GM23338 (cell line): Measurements from ENCODE around the gene TCF12. TPM values are rescaled to one million over a fixed set of nuclear protein-coding genes. Genes with fewer than 3 reads are reported as not detected.

ENCODE experiments used
- ATAC-seq: fragments of 200-7000 bp; cut with Tn5 transposase; 3 replicates; pipeline ENCODE4 v1.9.1; 2020
- DNase-seq: peaks from one replicate; pipeline ENCODE4 v3.0.0-alpha.2; 2015; ENCODE audit warnings: low spot score
- H2AFZ ChIP-seq: fragments of 200-600 bp; sonication (generic); 2 replicates; pipeline ENCODE4 v1.8.0; 2016; ENCODE audit warnings: antibody characterized with exemption, mild to moderate bottlenecking, moderate library complexity
- H3F3A ChIP-seq: fragments of 200-600 bp; sonication (generic); replicated peaks from 2 replicates; pipeline ENCODE4 v1.8.0; 2017; ENCODE audit warnings: antibody characterized with exemption, mixed run types, low read depth
- H3K27ac ChIP-seq: fragments of 200-600 bp; sonication (generic); 2 replicates; pipeline ENCODE4 v1.6.1; 2016; ENCODE audit warnings: low read depth
- H3K27me3 ChIP-seq: fragments of 200-600 bp; sonication (generic); 2 replicates; pipeline ENCODE4 v1.8.0; 2016; ENCODE audit warnings: mild to moderate bottlenecking, mixed run types, moderate library complexity; ENCODE audit not compliant: insufficient read depth
- H3K36me3 ChIP-seq: fragments of 200-600 bp; sonication (generic); 2 replicates; pipeline ENCODE4 v1.8.0; 2016; ENCODE audit warnings: mild to moderate bottlenecking; ENCODE audit not compliant: insufficient read depth
- H3K4me1 ChIP-seq: fragments of 200-600 bp; sonication (generic); 2 replicates; pipeline ENCODE4 v1.8.0; 2016; ENCODE audit warnings: mild to moderate bottlenecking, moderate library complexity; ENCODE audit not compliant: insufficient read depth
- H3K4me2 ChIP-seq: fragments of 200-600 bp; sonication (generic); 2 replicates; pipeline ENCODE4 v1.7.1; 2017; ENCODE audit warnings: mixed run types
- H3K4me3 ChIP-seq: fragments of 200-600 bp; sonication (generic); 2 replicates; pipeline ENCODE4 v1.6.1; 2016; ENCODE audit warnings: mixed run types
- H3K79me2 ChIP-seq: fragments of 200-600 bp; sonication (generic); replicated peaks from 2 replicates; pipeline ENCODE4 v1.8.0; 2017; ENCODE audit warnings: mild to moderate bottlenecking; ENCODE audit not compliant: insufficient read depth
- H3K9me2 ChIP-seq: fragments of 200-600 bp; sonication (generic); 2 replicates; pipeline ENCODE4 v1.8.0; 2017; ENCODE audit not compliant: insufficient read depth
- H4K20me1 ChIP-seq: fragments of 200-600 bp; sonication (generic); replicated peaks from 2 replicates; pipeline ENCODE4 v1.8.0; 2017; ENCODE audit warnings: mild to moderate bottlenecking; ENCODE audit not compliant: insufficient read depth
- H3K27ac Mint-ChIP-seq: 2 replicates; pipeline ENCODE4 v1.8.0; 2020; ENCODE audit warnings: inconsistent platforms, mild to moderate bottlenecking, moderate library complexity, mixed read lengths
- H3K27me3 Mint-ChIP-seq: 3 replicates; pipeline ENCODE4 v1.8.0; 2022; ENCODE audit warnings: low read depth, mild to moderate bottlenecking, moderate library complexity, mixed read lengths, inconsistent platforms; ENCODE audit not compliant: insufficient read depth, poor library complexity
- H3K36me3 Mint-ChIP-seq: 3 replicates; pipeline ENCODE4 v1.8.0; 2021; ENCODE audit warnings: low read depth, mild to moderate bottlenecking, inconsistent platforms, moderate library complexity, mixed read lengths
- H3K4me1 Mint-ChIP-seq: 3 replicates; pipeline ENCODE4 v1.8.0; 2020; ENCODE audit warnings: mild to moderate bottlenecking, inconsistent platforms, mixed read lengths
- H3K4me3 Mint-ChIP-seq: 3 replicates; pipeline ENCODE4 v1.8.0; 2021; ENCODE audit warnings: moderate library complexity, mild to moderate bottlenecking, inconsistent platforms, mixed read lengths
- H3K9me3 Mint-ChIP-seq: 3 replicates; pipeline ENCODE4 v1.8.0; 2020; ENCODE audit warnings: moderate library complexity, mild to moderate bottlenecking, inconsistent platforms, mixed read lengths
- CREB1 ChIP-seq: fragments of 250-450 bp; sonication (Bioruptor Pico); IDR thresholded peaks from 2 replicates; pipeline ENCODE4 v1.5.0; 2020; ENCODE audit warnings: low read depth, mild to moderate bottlenecking, moderate library complexity
- CTCF ChIP-seq, 2 experiments: fragments of 200-600 bp in 1 of 2; sonication (generic) in 1 of 2; conservative IDR thresholded peaks; 2 replicates each; pipeline versions ENCODE4 v1.5.1 to v1.6.1; 2016 to 2017; ENCODE audit warnings: antibody characterized with exemption in 2 of 2, low read depth in 2 of 2, mild to moderate bottlenecking in 2 of 2, moderate library complexity in 1 of 2
- ETS1 ChIP-seq: IDR thresholded peaks from 2 replicates; pipeline ENCODE4 v1.6.1; 2016; ENCODE audit warnings: antibody characterized with exemption
- EZH2 ChIP-seq: fragments of 200-600 bp; sonication (generic); IDR thresholded peaks from one replicate; pipeline ENCODE4 v1.8.0; 2017; ENCODE audit warnings: antibody characterized with exemption, mild to moderate bottlenecking, low read depth; ENCODE audit not compliant: unreplicated experiment
- EZH2phosphoT487 ChIP-seq: fragments of 200-600 bp; sonication (generic); IDR thresholded peaks from one replicate; pipeline ENCODE4 v1.8.1; 2018; ENCODE audit warnings: antibody characterized with exemption; ENCODE audit not compliant: unreplicated experiment
- JUNB ChIP-seq: IDR thresholded peaks from one replicate; pipeline ENCODE4 v1.6.1; 2016; ENCODE audit warnings: antibody characterized with exemption; ENCODE audit not compliant: unreplicated experiment
- NANOG ChIP-seq: IDR thresholded peaks from 2 replicates; pipeline ENCODE4 v1.6.1; 2016; ENCODE audit warnings: antibody characterized with exemption, borderline replicate concordance
- STAT1 ChIP-seq: IDR thresholded peaks from one replicate; pipeline ENCODE4 v1.6.1; 2016; ENCODE audit warnings: antibody characterized with exemption; ENCODE audit not compliant: unreplicated experiment
- ZNF114 ChIP-seq: fragments of 250-450 bp; sonication (Bioruptor Pico); IDR thresholded peaks from 2 replicates; pipeline ENCODE4 v1.5.0; 2020; ENCODE audit warnings: mild to moderate bottlenecking, moderate library complexity
- ZNF331 ChIP-seq: fragments of 250-450 bp; sonication (Bioruptor Pico); IDR thresholded peaks from 2 replicates; pipeline ENCODE4 v1.5.0; 2020; ENCODE audit warnings: low read depth, mild to moderate bottlenecking, moderate library complexity
- polyA plus RNA-seq: library from polyadenylated mRNA; unstranded; fragments of >200 nt; fragmentation: Nextera tagmentation; extraction: Ambion mirVana; gene quantifications from 2 replicates; pipeline ENCODE4 v1.2.1, GENCODE V29; 2016
- total RNA-seq: library from RNA; depleted of rRNA; stranded (reverse); fragments of >200 nt; shearing (Covaris generic); gene quantifications from 2 replicates; pipeline ENCODE4 v1.2.3, GENCODE V29; 2014
- TF ChIP-seq, protein P1 (sequence below): IDR thresholded peaks from one replicate; pipeline ENCODE4 v1.6.1; 2018; ENCODE audit warnings: antibody characterized with exemption; ENCODE audit not compliant: unreplicated experiment
- TF ChIP-seq, protein P2 (sequence below): fragments of 250-450 bp; sonication (Bioruptor Pico); IDR thresholded peaks from 2 replicates; pipeline ENCODE4 v1.5.0; 2020; ENCODE audit warnings: mild to moderate bottlenecking, moderate library complexity

Gene TCF12
- total and polyA plus RNA-seq, 2 experiments from 2014 or later = 27.6 to 104 TPM

GRCh38 chr15:57033715-57034439 is 115.4 kb downstream of the TCF12 start:
- TF ChIP-seq STAT1 = no peak
- no peak for TF ChIP-seq ETS1
- TF ChIP-seq, protein P1, sequence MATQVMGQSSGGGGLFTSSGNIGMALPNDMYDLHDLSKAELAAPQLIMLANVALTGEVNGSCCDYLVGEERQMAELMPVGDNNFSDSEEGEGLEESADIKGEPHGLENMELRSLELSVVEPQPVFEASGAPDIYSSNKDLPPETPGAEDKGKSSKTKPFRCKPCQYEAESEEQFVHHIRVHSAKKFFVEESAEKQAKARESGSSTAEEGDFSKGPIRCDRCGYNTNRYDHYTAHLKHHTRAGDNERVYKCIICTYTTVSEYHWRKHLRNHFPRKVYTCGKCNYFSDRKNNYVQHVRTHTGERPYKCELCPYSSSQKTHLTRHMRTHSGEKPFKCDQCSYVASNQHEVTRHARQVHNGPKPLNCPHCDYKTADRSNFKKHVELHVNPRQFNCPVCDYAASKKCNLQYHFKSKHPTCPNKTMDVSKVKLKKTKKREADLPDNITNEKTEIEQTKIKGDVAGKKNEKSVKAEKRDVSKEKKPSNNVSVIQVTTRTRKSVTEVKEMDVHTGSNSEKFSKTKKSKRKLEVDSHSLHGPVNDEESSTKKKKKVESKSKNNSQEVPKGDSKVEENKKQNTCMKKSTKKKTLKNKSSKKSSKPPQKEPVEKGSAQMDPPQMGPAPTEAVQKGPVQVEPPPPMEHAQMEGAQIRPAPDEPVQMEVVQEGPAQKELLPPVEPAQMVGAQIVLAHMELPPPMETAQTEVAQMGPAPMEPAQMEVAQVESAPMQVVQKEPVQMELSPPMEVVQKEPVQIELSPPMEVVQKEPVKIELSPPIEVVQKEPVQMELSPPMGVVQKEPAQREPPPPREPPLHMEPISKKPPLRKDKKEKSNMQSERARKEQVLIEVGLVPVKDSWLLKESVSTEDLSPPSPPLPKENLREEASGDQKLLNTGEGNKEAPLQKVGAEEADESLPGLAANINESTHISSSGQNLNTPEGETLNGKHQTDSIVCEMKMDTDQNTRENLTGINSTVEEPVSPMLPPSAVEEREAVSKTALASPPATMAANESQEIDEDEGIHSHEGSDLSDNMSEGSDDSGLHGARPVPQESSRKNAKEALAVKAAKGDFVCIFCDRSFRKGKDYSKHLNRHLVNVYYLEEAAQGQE = no peak
- TF ChIP-seq NANOG = no peak
- no peak for TF ChIP-seq EZH2
- no peak for TF ChIP-seq JUNB
- TF ChIP-seq, protein P2, sequence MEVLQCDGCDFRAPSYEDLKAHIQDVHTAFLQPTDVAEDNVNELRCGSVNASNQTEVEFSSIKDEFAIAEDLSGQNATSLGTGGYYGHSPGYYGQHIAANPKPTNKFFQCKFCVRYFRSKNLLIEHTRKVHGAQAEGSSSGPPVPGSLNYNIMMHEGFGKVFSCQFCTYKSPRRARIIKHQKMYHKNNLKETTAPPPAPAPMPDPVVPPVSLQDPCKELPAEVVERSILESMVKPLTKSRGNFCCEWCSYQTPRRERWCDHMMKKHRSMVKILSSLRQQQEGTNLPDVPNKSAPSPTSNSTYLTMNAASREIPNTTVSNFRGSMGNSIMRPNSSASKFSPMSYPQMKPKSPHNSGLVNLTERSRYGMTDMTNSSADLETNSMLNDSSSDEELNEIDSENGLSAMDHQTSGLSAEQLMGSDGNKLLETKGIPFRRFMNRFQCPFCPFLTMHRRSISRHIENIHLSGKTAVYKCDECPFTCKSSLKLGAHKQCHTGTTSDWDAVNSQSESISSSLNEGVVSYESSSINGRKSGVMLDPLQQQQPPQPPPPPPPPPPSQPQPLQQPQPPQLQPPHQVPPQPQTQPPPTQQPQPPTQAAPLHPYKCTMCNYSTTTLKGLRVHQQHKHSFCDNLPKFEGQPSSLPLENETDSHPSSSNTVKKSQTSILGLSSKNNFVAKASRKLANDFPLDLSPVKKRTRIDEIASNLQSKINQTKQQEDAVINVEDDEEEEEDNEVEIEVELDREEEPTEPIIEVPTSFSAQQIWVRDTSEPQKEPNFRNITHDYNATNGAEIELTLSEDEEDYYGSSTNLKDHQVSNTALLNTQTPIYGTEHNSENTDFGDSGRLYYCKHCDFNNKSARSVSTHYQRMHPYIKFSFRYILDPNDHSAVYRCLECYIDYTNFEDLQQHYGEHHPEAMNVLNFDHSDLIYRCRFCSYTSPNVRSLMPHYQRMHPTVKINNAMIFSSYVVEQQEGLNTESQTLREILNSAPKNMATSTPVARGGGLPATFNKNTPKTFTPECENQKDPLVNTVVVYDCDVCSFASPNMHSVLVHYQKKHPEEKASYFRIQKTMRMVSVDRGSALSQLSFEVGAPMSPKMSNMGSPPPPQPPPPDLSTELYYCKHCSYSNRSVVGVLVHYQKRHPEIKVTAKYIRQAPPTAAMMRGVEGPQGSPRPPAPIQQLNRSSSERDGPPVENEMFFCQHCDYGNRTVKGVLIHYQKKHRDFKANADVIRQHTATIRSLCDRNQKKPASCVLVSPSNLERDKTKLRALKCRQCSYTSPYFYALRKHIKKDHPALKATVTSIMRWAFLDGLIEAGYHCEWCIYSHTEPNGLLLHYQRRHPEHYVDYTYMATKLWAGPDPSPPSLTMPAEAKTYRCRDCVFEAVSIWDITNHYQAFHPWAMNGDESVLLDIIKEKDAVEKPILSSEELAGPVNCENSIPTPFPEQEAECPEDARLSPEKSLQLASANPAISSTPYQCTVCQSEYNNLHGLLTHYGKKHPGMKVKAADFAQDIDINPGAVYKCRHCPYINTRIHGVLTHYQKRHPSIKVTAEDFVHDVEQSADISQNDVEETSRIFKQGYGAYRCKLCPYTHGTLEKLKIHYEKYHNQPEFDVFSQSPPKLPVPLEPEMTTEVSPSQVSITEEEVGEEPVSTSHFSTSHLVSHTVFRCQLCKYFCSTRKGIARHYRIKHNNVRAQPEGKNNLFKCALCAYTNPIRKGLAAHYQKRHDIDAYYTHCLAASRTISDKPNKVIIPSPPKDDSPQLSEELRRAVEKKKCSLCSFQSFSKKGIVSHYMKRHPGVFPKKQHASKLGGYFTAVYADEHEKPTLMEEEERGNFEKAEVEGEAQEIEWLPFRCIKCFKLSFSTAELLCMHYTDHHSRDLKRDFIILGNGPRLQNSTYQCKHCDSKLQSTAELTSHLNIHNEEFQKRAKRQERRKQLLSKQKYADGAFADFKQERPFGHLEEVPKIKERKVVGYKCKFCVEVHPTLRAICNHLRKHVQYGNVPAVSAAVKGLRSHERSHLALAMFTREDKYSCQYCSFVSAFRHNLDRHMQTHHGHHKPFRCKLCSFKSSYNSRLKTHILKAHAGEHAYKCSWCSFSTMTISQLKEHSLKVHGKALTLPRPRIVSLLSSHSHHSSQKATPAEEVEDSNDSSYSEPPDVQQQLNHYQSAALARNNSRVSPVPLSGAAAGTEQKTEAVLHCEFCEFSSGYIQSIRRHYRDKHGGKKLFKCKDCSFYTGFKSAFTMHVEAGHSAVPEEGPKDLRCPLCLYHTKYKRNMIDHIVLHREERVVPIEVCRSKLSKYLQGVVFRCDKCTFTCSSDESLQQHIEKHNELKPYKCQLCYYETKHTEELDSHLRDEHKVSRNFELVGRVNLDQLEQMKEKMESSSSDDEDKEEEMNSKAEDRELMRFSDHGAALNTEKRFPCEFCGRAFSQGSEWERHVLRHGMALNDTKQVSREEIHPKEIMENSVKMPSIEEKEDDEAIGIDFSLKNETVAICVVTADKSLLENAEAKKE = no peak
- TF ChIP-seq ZNF114 (CRISPR knock-in tag) = no peak
- TF ChIP-seq EZH2phosphoT487 = no peak
- TF ChIP-seq CTCF (conservative IDR thresholded peaks at IDR 0.05; ENCODE audit: low read depth in 2 of 2) = no peak
- TF ChIP-seq CREB1 (CRISPR knock-in tag) = no peak
- TF ChIP-seq ZNF331 (CRISPR knock-in tag) = no peak
- ATAC-seq = no peak

More at GRCh38 chr15:57033715-57034439, 115.4 kb downstream of the TCF12 start:
- Mint-ChIP-seq H3K36me3 (no peaks in the 10 kb centered on the region), H3K9me3 (no peaks in the 10 kb centered on the region), H3K4me1 (peaks cover 49% of the 10 kb centered on the region), H3K27ac (no peak overlapping the region), H3K27me3 (peaks cover 3% of the 10 kb centered on the region), H3K4me3 (no peak overlapping the region)
- H3K4me3 ChIP-seq = no peak overlapping the region
- no peak for DNase-seq
- no peak overlapping the region for H3K4me2 ChIP-seq
- no peak overlapping the region for H2AFZ ChIP-seq
- no peaks in the 10 kb centered on the region for H3F3A ChIP-seq
- H3K79me2 ChIP-seq = peaks cover 98% of the 10 kb centered on the region
- no peaks in the 10 kb centered on the region for H3K36me3 ChIP-seq
- H3K9me2 ChIP-seq = no peaks in the 10 kb centered on the region
- no peaks in the 10 kb centered on the region for H3K27me3 ChIP-seq
- H4K20me1 ChIP-seq = peaks cover 37% of the 10 kb centered on the region
- peaks cover 47% of the 10 kb centered on the region for H3K4me1 ChIP-seq
- H3K27ac ChIP-seq = peak overlapping the region; percentile 23; the same call in 1 of the 2 replicates
